Karpas-422 (cell line): ENCODE measurements around the gene REV3L. TPM values are rescaled to one million over a fixed set of nuclear protein-coding genes. Genes with fewer than 3 reads are reported as not detected.

ENCODE experiments used
- DNase-seq: peaks from one replicate; pipeline ENCODE4 v3.0.0-alpha.2; 2015
- H2AFZ ChIP-seq: fragments of 200-600 bp; sonication (generic); 2 replicates; pipeline ENCODE4 v1.6.1; 2014; ENCODE audit warnings: antibody characterized with exemption, low read length, mixed read lengths
- H3K27ac ChIP-seq: fragments of 200-600 bp; sonication (generic); 2 replicates; pipeline ENCODE4 v1.5.1; 2014; ENCODE audit warnings: mild to moderate bottlenecking, low read length, moderate library complexity
- H3K27me3 ChIP-seq: fragments of 200-600 bp; sonication (generic); 2 replicates; pipeline ENCODE4 v1.6.1; 2014; ENCODE audit warnings: low read length, mixed read lengths
- H3K36me3 ChIP-seq: fragments of 200-600 bp; sonication (generic); 2 replicates; pipeline ENCODE4 v1.6.1; 2014; ENCODE audit warnings: low read length, mixed read lengths; ENCODE audit not compliant: insufficient read depth
- H3K4me1 ChIP-seq: fragments of 200-600 bp; sonication (generic); 2 replicates; pipeline ENCODE4 v1.6.1; 2014; ENCODE audit warnings: mild to moderate bottlenecking, low read length, mixed read lengths
- H3K4me2 ChIP-seq: fragments of 200-600 bp; sonication (generic); 2 replicates; pipeline ENCODE4 v1.6.1; 2014; ENCODE audit warnings: low read length, low read depth, mild to moderate bottlenecking; ENCODE audit not compliant: poor library complexity, severe bottlenecking
- H3K4me3 ChIP-seq: fragments of 200-600 bp; sonication (generic); 2 replicates; pipeline ENCODE4 v1.5.1; 2014; ENCODE audit warnings: mild to moderate bottlenecking, antibody characterized with exemption, low read length, mixed read lengths
- H3K79me2 ChIP-seq: fragments of 200-600 bp; sonication (generic); 2 replicates; pipeline ENCODE4 v1.6.1; 2014; ENCODE audit warnings: mild to moderate bottlenecking, low read length, mixed read lengths
- H3K9ac ChIP-seq: fragments of 200-600 bp; sonication (generic); 2 replicates; pipeline ENCODE4 v1.6.0; 2014; ENCODE audit warnings: low read length
- H3K9me2 ChIP-seq: fragments of 200-600 bp; sonication (generic), shearing (Covaris generic); replicated peaks from 2 replicates; pipeline ENCODE4 v1.6.0; 2014; ENCODE audit warnings: mild to moderate bottlenecking, low read length, moderate library complexity; ENCODE audit not compliant: insufficient read depth
- H3K9me3 ChIP-seq: fragments of 300-700, 200-600 bp; sonication (generic); 2 replicates; pipeline ENCODE4 v1.6.1; 2014; ENCODE audit warnings: low read length, mixed read lengths
- H4K20me1 ChIP-seq: fragments of 200-600 bp; sonication (generic); 2 replicates; pipeline ENCODE4 v1.6.1; 2014; ENCODE audit warnings: mild to moderate bottlenecking, antibody characterized with exemption, low read length, low read depth; ENCODE audit not compliant: insufficient read depth
- total RNA-seq: library from RNA; depleted of rRNA; stranded (reverse); fragments of >200 nt; shearing (Covaris generic); gene quantifications from 2 replicates; pipeline ENCODE4 v1.2.3, GENCODE V29; 2014; ENCODE audit warnings: low replicate concordance; rRNA removed

REV3L gene, protein sequence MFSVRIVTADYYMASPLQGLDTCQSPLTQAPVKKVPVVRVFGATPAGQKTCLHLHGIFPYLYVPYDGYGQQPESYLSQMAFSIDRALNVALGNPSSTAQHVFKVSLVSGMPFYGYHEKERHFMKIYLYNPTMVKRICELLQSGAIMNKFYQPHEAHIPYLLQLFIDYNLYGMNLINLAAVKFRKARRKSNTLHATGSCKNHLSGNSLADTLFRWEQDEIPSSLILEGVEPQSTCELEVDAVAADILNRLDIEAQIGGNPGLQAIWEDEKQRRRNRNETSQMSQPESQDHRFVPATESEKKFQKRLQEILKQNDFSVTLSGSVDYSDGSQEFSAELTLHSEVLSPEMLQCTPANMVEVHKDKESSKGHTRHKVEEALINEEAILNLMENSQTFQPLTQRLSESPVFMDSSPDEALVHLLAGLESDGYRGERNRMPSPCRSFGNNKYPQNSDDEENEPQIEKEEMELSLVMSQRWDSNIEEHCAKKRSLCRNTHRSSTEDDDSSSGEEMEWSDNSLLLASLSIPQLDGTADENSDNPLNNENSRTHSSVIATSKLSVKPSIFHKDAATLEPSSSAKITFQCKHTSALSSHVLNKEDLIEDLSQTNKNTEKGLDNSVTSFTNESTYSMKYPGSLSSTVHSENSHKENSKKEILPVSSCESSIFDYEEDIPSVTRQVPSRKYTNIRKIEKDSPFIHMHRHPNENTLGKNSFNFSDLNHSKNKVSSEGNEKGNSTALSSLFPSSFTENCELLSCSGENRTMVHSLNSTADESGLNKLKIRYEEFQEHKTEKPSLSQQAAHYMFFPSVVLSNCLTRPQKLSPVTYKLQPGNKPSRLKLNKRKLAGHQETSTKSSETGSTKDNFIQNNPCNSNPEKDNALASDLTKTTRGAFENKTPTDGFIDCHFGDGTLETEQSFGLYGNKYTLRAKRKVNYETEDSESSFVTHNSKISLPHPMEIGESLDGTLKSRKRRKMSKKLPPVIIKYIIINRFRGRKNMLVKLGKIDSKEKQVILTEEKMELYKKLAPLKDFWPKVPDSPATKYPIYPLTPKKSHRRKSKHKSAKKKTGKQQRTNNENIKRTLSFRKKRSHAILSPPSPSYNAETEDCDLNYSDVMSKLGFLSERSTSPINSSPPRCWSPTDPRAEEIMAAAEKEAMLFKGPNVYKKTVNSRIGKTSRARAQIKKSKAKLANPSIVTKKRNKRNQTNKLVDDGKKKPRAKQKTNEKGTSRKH (N-terminal part only)
- total RNA-seq, result 38.6 and 64.4 TPM in 2 replicates

DNA sequence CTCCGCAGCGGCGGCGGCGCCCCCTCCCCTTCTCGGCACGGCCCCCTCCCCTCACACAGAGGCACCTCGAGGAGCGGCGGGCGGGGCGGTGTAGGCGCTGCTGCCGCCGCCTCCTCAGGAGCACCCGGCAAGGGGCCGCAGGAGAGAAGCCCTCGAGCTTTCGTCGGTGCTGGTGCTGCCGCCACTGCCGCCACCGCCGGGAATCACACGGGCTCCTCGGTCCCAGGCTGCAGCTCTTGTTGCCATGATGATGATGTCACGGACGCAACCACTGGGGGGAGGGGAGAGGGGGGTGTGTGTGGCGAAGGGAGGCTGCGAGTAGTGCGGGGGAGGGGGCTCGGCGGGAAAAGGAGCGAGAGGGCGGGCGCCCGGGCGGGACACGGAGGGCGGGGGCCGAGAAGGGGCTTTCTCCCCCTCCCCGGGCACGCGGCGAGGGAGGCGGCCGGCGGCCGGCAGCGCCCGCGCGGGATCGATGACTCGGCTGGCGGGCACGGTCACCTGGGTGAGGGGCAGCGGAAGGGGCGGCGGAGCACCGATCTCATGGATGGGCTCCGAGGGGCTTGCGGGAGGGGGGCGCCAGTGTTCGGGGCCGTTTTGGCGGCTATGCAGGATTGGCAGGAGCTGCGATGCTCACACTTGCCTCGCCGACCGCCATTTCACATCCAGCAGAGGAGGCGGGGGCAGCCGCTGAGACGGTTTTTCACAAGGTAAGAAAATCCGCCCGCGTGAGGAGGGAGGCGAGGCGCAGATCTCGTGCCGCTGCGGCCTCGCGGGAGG lies at the start of gene REV3L:
Gene REV3L, minus strand, starts transcription at position 260 of the 777 bp plus-strand sequence. CDS start 330 bp downstream, outside the sequence.
- Histone ChIP-seq H3K4me1 (peaks cover 46% of the 10 kb centered on the region), H3K9me2 (no peaks in the 10 kb centered on the region), H3K9ac (peak within 1 kb of the TSS; percentile 92), H4K20me1 (peaks cover 4% of the 10 kb centered on the region; the same call in 1 of the 2 replicates), H3K79me2 (peaks cover 87% of the 10 kb centered on the region), H3K36me3 (0 out of 2 replicates have a peak, but pooled peaks cover 7% of the 10 kb centered on the region), H3K9me3 (no peaks in the 10 kb centered on the region; the same call in 1 of the 2 replicates), H3K4me3 (peak within 1 kb of the TSS; percentile 90), H3K27ac (peak within 1 kb of the TSS; percentile 90), H3K27me3 (no peaks in the 10 kb centered on the region), H2AFZ (peak within 1 kb of the TSS; percentile 57; the same call in 1 of the 2 replicates), H3K4me2 (peak within 1 kb of the TSS; percentile 84)
- peak; percentile 96 for DNase-seq

- Histone ChIP-seq H3K9me3 (no peaks in the 10 kb centered on the region), H3K4me1 (no peaks in the 10 kb centered on the region), H4K20me1 (peaks cover 6% of the 10 kb centered on the region; the same call in 1 of the 2 replicates), H3K9me2 (no peaks in the 10 kb centered on the region), H3K27ac (no peak overlapping the region), H3K36me3 (no peaks in the 10 kb centered on the region), H3K4me3 (no peak overlapping the region), H3K9ac (no peak overlapping the region), H3K4me2 (no peak overlapping the region), H3K79me2 (no peaks in the 10 kb centered on the region), H2AFZ (no peak overlapping the region), H3K27me3 (no peaks in the 10 kb centered on the region)
- no peak for DNase-seq
Observed at GRCh38 chr6:111531185-111531584, 48.2 kb upstream of the REV3L start.

- H3K27ac ChIP-seq, result no peak overlapping the region
- DNase-seq, result no peak
- no peak overlapping the region for H3K4me2 ChIP-seq
- no peaks in the 10 kb centered on the region for H3K4me1 ChIP-seq
- H3K36me3 ChIP-seq, result no peaks in the 10 kb centered on the region
- no peak overlapping the region for H2AFZ ChIP-seq
- H3K79me2 ChIP-seq, result no peaks in the 10 kb centered on the region
- no peaks in the 10 kb centered on the region for H3K9me2 ChIP-seq
- no peak overlapping the region for H3K9ac ChIP-seq
- no peaks in the 10 kb centered on the region for H3K9me3 ChIP-seq
- H4K20me1 ChIP-seq, result peaks cover 6% of the 10 kb centered on the region; the same call in 1 of the 2 replicates
- H3K27me3 ChIP-seq, result no peaks in the 10 kb centered on the region
- no peak overlapping the region for H3K4me3 ChIP-seq
Observed at GRCh38 chr6:111530667-111531066, 47.6 kb upstream of the REV3L start.

DNA sequence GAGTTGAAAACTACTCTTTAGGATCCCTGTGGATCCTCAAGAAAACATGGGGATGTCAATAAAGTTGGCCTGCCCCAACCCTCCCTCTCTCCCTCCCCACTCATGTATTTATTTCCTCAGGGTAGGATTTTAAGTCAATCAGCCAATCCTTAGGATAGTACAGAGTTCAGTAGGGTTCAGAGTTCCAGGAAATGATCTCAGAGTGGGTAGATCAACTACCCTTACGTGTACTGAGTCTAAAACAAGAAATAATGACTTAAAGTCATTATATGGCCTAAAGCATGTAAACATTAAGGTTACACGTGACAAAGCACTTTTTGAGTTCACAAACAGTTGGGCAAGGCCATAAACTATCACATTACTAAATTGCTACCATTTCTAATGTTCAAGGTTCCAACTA lies 47.2 kb upstream of the REV3L start:
- H3K27ac ChIP-seq, result no peak overlapping the region
- no peak overlapping the region for H3K9ac ChIP-seq
- no peaks in the 10 kb centered on the region for H3K9me2 ChIP-seq
- no peaks in the 10 kb centered on the region for H3K79me2 ChIP-seq
- no peak overlapping the region for H2AFZ ChIP-seq
- H3K27me3 ChIP-seq, result no peaks in the 10 kb centered on the region
- H3K36me3 ChIP-seq, result no peaks in the 10 kb centered on the region
- no peak overlapping the region for H3K4me3 ChIP-seq
- H3K4me2 ChIP-seq, result no peak overlapping the region
- DNase-seq, result no peak
- no peaks in the 10 kb centered on the region for H3K4me1 ChIP-seq
- H4K20me1 ChIP-seq, result peaks cover 6% of the 10 kb centered on the region; the same call in 1 of the 2 replicates
- no peaks in the 10 kb centered on the region for H3K9me3 ChIP-seq

GRCh38 chr6:111527367-111527766 lies 44.3 kb upstream of the REV3L start:
- H3K79me2 ChIP-seq, result no peaks in the 10 kb centered on the region
- no peaks in the 10 kb centered on the region for H3K27me3 ChIP-seq

DNA sequence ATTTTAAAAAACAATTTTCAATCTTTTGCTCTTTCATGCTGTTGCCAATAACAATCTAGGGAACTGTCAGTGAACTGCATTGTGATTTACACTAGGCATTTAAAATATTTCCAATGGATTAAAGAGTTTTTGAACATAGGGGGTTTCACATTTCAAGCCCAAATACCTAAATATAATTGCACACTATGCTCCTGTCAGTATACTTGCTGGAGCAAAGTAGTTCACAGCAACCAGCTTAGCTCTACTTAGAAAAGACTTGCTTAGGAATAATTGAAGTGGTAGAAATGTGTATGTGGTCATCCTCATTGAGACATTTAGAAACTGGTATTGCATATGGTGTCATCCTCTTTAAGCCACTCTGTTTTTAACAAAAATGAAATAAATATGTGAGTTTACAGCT lies 41.7 kb upstream of the REV3L start:
- Histone ChIP-seq H3K27ac (no peak overlapping the region), H3K4me1 (no peaks in the 10 kb centered on the region), H2AFZ (no peak overlapping the region), H3K4me2 (no peak overlapping the region), H3K36me3 (no peaks in the 10 kb centered on the region), H3K4me3 (no peak overlapping the region), H3K79me2 (no peaks in the 10 kb centered on the region), H3K9me2 (no peaks in the 10 kb centered on the region), H3K9me3 (no peaks in the 10 kb centered on the region), H3K27me3 (no peaks in the 10 kb centered on the region), H4K20me1 (no peaks in the 10 kb centered on the region), H3K9ac (no peak overlapping the region)
- DNase-seq, result no peak

More at GRCh38 chr6:111527367-111527766, 44.3 kb upstream of the REV3L start:
- peaks cover 6% of the 10 kb centered on the region; the same call in 1 of the 2 replicates for H4K20me1 ChIP-seq
- H3K36me3 ChIP-seq, result no peaks in the 10 kb centered on the region
- H3K4me3 ChIP-seq, result no peak overlapping the region
- no peak overlapping the region for H3K4me2 ChIP-seq
- no peak overlapping the region for H2AFZ ChIP-seq
- DNase-seq, result no peak
- H3K9me3 ChIP-seq, result no peaks in the 10 kb centered on the region
- no peak overlapping the region for H3K9ac ChIP-seq
- no peaks in the 10 kb centered on the region for H3K4me1 ChIP-seq
- H3K27ac ChIP-seq, result no peak overlapping the region
- H3K9me2 ChIP-seq, result no peaks in the 10 kb centered on the region

DNA sequence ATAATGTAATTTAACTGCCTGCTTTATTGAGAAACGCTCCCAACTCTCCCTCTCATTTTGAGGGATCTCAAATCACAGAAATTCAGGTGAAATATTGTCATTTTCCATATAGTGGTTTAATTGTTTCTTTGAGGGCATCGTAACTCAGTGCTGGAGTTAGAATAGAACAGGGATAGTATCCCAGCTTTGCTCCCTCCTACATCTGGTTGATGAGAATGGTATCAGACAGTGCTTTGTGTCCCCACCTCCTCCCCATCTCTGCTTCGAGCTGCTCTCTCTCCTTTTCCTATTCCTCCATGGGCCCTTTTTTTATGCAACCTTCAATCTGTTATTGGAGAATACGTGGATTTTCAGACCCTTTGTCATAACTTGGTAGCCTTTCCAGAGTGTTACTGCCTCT lies 41.2 kb upstream of the REV3L start:
- no peaks in the 10 kb centered on the region for H3K27me3 ChIP-seq
- no peaks in the 10 kb centered on the region for H3K9me2 ChIP-seq
- no peaks in the 10 kb centered on the region for H4K20me1 ChIP-seq
- no peak overlapping the region for H3K4me2 ChIP-seq
- H3K79me2 ChIP-seq, result no peaks in the 10 kb centered on the region
- no peak overlapping the region for H3K9ac ChIP-seq
- DNase-seq, result no peak
- H3K9me3 ChIP-seq, result no peaks in the 10 kb centered on the region
- no peaks in the 10 kb centered on the region for H3K4me1 ChIP-seq
- no peak overlapping the region for H3K27ac ChIP-seq
- H3K4me3 ChIP-seq, result no peak overlapping the region
- H3K36me3 ChIP-seq, result no peaks in the 10 kb centered on the region
- no peak overlapping the region for H2AFZ ChIP-seq
